ENCODE results near the gene C12orf57. TPM values are rescaled to one million over a fixed set of nuclear protein-coding genes. Genes with fewer than 3 reads are reported as not detected.

Gene C12orf57
- total and polyA plus RNA-seq, 2 of the 13 experiments (the other 11 are each of a cell fraction or from before 2014, with no cell fraction given) = 84.0 to 287 TPM

DNA sequence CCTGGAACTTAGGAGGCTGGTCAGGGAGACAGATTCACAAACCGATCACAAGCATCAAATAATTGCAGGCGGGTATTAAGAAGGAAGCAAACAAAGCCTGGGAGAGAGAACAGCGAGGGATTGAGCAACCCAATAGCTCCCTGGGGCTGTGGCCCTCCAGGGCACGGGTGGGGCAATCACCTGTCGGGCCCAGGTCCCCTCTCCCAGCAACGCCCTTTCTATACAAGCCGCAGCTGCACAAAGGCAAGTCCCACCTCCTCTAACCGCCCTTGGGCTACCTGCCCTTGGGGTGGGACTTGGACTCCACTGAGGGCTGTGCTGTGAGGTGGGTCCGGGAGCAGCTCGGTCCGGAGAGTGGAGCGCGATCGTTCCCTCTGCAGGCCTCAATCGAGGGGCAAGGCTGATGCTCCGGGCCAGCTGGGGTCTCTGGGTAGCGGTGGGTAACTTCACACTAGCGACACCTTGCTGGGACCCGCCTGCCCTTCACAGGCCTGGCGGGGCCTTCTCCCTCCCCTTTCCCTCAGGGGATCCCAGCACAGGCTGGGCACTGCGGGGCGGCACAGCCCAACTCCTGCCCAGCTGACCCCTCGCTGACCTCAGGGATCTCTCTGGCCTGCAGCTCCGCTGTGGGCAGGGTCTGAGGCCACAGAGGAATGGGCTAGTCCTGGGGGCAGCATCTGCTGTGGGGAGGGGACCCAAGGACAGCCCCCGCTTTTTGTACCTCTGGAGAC, 18.6 kb downstream of the C12orf57 start (continued):
- TF ChIP-seq ZNF207 (IDR thresholded peaks at IDR 0.05; ENCODE audit: borderline replicate concordance) (no peak), SNAI1 (CRISPR knock-in tag; IDR thresholded peaks at IDR 0.05; ENCODE audit: borderline replicate concordance) (no peak), NRL (CRISPR knock-in tag; IDR thresholded peaks at IDR 0.05; ENCODE audit: borderline replicate concordance) (peak; percentile 11; the same call in 1 of the 2 replicates), CENPT (CRISPR knock-in tag; IDR thresholded peaks at IDR 0.05; ENCODE audit: low read depth) (no peak), TEAD2 (CRISPR knock-in tag; IDR thresholded peaks at IDR 0.05) (no peak), ZFP36L2 (CRISPR knock-in tag; IDR thresholded peaks at IDR 0.05) (no peak), KMT2B (CRISPR knock-in tag; IDR thresholded peaks at IDR 0.05) (0 out of 2 replicates have a peak, but pooled peaks have one; percentile 5), GLI4 (CRISPR knock-in tag; IDR thresholded peaks at IDR 0.05; ENCODE audit: borderline replicate concordance) (no peak), RNF2 (conservative IDR thresholded peaks at IDR 0.05; ENCODE audit: low read depth) (no peak), NKX3-1 (CRISPR knock-in tag; IDR thresholded peaks at IDR 0.05) (no peak), HMG20B (CRISPR knock-in tag; conservative IDR thresholded peaks at IDR 0.05) (no peak), SETDB1 (CRISPR knock-in tag; IDR thresholded peaks at IDR 0.05; ENCODE audit: borderline replicate concordance) (no peak)
- TF ChIP-seq, protein P1, sequence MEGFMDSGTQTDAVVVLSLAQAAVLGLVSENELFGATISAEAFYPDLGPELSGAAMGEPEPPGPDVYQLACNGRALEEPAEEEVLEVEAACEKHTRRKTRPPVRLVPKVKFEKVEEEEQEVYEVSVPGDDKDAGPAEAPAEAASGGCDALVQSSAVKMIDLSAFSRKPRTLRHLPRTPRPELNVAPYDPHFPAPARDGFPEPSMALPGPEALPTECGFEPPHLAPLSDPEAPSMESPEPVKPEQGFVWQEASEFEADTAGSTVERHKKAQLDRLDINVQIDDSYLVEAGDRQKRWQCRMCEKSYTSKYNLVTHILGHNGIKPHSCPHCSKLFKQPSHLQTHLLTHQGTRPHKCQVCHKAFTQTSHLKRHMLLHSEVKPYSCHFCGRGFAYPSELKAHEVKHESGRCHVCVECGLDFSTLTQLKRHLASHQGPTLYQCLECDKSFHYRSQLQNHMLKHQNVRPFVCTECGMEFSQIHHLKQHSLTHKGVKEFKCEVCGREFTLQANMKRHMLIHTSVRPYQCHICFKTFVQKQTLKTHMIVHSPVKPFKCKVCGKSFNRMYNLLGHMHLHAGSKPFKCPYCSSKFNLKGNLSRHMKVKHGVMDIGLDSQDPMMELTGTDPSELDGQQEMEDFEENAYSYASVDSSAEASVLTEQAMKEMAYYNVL (CRISPR knock-in tag; IDR thresholded peaks at IDR 0.05; ENCODE audit: borderline replicate concordance) = no peak
- TF ChIP-seq, protein P2, sequence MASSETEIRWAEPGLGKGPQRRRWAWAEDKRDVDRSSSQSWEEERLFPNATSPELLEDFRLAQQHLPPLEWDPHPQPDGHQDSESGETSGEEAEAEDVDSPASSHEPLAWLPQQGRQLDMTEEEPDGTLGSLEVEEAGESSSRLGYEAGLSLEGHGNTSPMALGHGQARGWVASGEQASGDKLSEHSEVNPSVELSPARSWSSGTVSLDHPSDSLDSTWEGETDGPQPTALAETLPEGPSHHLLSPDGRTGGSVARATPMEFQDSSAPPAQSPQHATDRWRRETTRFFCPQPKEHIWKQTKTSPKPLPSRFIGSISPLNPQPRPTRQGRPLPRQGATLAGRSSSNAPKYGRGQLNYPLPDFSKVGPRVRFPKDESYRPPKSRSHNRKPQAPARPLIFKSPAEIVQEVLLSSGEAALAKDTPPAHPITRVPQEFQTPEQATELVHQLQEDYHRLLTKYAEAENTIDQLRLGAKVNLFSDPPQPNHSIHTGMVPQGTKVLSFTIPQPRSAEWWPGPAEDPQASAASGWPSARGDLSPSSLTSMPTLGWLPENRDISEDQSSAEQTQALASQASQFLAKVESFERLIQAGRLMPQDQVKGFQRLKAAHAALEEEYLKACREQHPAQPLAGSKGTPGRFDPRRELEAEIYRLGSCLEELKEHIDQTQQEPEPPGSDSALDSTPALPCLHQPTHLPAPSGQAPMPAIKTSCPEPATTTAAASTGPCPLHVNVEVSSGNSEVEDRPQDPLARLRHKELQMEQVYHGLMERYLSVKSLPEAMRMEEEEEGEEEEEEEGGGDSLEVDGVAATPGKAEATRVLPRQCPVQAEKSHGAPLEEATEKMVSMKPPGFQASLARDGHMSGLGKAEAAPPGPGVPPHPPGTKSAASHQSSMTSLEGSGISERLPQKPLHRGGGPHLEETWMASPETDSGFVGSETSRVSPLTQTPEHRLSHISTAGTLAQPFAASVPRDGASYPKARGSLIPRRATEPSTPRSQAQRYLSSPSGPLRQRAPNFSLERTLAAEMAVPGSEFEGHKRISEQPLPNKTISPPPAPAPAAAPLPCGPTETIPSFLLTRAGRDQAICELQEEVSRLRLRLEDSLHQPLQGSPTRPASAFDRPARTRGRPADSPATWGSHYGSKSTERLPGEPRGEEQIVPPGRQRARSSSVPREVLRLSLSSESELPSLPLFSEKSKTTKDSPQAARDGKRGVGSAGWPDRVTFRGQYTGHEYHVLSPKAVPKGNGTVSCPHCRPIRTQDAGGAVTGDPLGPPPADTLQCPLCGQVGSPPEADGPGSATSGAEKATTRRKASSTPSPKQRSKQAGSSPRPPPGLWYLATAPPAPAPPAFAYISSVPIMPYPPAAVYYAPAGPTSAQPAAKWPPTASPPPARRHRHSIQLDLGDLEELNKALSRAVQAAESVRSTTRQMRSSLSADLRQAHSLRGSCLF (CRISPR knock-in tag; IDR thresholded peaks at IDR 0.05; ENCODE audit: borderline replicate concordance) = 0 out of 2 replicates have a peak, but pooled peaks have one; percentile 59
- TF ChIP-seq, protein P3, sequence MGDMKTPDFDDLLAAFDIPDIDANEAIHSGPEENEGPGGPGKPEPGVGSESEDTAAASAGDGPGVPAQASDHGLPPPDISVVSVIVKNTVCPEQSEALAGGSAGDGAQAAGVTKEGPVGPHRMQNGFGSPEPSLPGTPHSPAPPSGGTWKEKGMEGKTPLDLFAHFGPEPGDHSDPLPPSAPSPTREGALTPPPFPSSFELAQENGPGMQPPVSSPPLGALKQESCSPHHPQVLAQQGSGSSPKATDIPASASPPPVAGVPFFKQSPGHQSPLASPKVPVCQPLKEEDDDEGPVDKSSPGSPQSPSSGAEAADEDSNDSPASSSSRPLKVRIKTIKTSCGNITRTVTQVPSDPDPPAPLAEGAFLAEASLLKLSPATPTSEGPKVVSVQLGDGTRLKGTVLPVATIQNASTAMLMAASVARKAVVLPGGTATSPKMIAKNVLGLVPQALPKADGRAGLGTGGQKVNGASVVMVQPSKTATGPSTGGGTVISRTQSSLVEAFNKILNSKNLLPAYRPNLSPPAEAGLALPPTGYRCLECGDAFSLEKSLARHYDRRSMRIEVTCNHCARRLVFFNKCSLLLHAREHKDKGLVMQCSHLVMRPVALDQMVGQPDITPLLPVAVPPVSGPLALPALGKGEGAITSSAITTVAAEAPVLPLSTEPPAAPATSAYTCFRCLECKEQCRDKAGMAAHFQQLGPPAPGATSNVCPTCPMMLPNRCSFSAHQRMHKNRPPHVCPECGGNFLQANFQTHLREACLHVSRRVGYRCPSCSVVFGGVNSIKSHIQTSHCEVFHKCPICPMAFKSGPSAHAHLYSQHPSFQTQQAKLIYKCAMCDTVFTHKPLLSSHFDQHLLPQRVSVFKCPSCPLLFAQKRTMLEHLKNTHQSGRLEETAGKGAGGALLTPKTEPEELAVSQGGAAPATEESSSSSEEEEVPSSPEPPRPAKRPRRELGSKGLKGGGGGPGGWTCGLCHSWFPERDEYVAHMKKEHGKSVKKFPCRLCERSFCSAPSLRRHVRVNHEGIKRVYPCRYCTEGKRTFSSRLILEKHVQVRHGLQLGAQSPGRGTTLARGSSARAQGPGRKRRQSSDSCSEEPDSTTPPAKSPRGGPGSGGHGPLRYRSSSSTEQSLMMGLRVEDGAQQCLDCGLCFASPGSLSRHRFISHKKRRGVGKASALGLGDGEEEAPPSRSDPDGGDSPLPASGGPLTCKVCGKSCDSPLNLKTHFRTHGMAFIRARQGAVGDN (CRISPR knock-in tag; IDR thresholded peaks at IDR 0.05) = peak; percentile 29; the same call in 1 of the 2 replicates
- TF ChIP-seq, protein P4, sequence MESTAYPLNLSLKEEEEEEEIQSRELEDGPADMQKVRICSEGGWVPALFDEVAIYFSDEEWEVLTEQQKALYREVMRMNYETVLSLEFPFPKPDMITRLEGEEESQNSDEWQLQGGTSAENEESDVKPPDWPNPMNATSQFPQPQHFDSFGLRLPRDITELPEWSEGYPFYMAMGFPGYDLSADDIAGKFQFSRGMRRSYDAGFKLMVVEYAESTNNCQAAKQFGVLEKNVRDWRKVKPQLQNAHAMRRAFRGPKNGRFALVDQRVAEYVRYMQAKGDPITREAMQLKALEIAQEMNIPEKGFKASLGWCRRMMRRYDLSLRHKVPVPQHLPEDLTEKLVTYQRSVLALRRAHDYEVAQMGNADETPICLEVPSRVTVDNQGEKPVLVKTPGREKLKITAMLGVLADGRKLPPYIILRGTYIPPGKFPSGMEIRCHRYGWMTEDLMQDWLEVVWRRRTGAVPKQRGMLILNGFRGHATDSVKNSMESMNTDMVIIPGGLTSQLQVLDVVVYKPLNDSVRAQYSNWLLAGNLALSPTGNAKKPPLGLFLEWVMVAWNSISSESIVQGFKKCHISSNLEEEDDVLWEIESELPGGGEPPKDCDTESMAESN (CRISPR knock-in tag; conservative IDR thresholded peaks at IDR 0.05) = no peak
